ENCODE data around the gene TAF1C.

- no peak for TF ChIP-seq POLR2A (IDR thresholded peaks at IDR 0.05)
- TF ChIP-seq CTCF (IDR thresholded peaks at IDR 0.05): no peak
Observed at GRCh38 chr16:84209989-84210388, 23.1 kb upstream of the TAF1C start.

Measured in esophagus squamous epithelium (tissue), 4 donors.